NCI-H774 (cell line): ENCODE data around the gene SRD5A1.

Source experiments
- DNase-seq: peaks from one replicate; lab custom pipeline; 2025; lab: John Stamatoyannopoulos, UW

SRD5A1 gene, protein sequence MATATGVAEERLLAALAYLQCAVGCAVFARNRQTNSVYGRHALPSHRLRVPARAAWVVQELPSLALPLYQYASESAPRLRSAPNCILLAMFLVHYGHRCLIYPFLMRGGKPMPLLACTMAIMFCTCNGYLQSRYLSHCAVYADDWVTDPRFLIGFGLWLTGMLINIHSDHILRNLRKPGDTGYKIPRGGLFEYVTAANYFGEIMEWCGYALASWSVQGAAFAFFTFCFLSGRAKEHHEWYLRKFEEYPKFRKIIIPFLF

DNA sequence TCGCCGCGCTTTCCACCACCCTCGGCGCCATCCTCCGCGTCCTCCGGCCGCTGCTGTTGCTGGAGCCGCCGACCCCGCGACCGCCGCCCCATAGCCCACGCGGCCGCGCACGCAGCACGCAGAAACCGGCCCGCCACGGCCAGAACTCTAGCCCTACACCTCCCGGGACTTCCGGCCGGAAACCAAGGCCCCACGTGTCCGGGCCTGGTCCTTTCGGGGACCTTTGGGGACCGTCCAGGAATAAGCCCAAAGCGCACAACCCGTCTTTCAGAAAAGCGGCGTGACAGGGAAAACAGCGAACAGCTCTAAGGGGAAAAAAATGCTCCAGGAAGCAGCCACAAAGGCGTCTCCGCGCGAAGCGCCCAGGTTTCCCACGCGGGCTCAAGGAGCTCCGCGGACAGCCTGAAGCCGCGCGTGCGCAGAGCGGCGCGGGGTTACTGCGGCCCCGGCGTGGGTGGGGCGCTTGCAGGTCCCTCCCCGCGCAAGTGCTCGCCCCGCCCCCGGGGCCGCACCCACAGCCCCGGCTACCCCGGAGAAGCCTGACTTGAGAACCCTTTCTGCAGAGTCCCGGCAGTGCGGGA, at the start of gene SRD5A1, which contains the start of gene NSUN2:
Gene SRD5A1, plus strand, starts transcription at position 553 of the 581 bp plus-strand sequence. CDS start 137 bp downstream, outside the sequence.
Gene NSUN2, minus strand, starts transcription at position 157 of the 581 bp plus-strand sequence. Its CDS starts 65 bp downstream, at position 92.
- peak; percentile 95 for DNase-seq

DNA sequence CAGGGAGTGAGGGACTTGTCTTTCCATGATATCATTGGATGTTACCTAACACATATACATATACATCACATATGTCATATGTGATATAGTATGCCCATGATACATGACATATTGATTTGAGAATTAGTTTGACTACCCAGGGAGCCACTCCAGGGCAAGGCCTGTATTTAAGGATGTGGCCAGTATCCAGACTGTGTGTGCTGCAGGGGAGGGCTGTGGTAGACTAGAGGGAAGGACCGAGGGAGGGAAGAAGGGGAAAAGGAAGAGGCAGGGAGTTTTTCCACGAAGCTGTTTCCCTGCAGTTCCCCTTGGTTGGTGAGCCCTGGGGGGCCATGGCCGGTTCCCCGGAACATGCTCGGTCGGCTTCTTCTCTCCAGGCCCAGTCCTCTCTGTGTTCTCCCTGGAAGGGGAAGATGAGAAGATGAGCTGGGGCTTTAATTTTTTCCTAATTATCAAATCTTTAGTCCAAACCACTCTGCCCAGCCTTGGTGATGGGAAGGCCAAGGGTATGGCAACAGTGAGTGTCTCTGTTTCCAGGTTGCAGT, 49.1 kb upstream of the SRD5A1 start:
- DNase-seq = no peak

DNA sequence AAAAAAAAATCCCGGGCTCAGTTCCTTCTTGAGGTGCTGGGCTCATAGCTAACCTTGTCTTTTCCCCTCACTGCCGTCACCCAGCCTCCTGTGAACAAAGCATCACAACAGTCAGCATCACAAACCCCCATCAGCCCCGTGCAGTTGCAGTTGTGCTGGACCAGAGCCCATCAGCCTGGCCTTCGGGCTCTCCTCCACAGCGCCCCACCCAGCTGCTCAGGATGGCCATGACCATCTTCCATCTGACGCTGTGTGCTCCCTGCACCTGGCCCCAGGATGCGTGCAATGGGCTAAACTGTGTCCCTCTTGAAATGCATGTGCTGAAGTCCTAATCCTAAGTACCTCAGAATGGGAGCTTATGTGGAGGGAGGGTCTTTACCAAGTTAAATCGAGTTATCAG, 48.5 kb upstream of the SRD5A1 start:
- DNase-seq = no peak

DNA sequence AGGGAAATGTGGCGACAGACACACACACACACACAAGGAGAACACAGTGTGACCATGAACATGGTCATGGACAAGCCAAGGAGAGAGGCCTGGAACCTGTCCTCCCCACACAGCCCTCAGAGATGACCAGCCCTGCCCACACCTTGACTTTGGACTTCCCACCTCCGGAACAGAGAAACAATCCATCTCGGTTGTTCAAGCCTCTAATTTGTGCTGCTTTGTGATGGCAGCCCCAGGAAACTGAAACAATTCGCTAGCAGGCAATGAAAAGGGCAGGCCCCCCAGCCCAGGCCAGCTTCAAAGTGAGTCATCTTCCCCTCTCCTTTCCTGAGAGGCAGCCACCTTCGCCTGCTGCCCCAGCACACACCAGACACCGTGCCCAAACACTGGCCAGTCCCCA, 48.1 kb upstream of the SRD5A1 start:
- no peak for DNase-seq

DNA sequence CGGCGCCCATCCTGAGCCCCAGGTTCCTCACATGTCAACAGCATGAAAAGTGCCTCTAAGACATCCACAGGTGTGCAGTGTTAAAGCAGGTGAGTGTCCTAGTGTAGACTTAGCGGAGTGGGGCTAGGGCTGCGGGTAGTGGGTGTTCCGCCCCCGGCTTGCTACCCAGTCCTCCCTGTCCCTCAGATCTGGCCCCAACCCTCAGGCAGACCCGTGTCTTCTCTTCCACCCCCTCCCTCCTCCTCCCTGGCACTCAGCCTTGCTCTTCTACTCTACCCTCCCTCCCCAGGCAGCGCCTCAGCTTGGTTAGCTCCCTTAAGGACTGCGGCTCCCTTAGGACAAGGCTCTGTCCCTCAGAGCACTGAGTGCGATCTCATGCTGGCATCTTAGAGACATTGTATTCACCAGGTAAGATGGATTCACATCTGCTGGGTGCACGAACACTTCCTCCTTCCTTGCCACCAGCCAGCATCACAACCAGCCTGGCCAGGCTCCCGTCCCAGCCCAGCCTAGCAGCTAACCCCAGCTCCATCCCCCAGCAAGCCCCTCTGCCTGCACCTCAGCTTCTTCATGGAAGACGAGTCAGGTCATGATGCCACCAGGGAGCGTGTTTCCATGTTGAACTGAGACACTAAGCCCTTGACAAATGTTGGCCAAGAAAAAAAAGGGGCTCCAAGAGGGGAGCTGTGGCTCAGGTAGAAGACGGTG, 47.1 kb upstream of the SRD5A1 start:
- no peak for DNase-seq

DNA sequence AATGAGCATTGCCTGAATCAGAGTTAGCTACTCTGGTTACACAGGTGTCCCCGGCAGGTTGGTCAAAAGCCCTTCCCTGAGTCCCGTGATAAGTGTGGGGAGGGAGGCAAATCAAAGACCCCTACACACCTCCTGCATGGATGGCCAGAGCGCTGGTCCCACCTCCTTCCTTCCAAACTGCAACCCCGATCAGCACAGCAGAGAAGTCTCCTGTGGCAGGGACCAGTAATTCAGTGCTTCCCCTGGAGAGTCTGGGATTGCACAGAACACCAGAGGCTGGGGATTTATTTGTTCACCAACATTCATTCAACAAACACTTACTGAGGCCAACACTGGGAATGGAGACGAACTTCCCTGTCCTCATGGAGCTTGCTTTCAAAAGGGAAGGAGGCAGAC, 46.6 kb upstream of the SRD5A1 start:
- DNase-seq = no peak

DNA sequence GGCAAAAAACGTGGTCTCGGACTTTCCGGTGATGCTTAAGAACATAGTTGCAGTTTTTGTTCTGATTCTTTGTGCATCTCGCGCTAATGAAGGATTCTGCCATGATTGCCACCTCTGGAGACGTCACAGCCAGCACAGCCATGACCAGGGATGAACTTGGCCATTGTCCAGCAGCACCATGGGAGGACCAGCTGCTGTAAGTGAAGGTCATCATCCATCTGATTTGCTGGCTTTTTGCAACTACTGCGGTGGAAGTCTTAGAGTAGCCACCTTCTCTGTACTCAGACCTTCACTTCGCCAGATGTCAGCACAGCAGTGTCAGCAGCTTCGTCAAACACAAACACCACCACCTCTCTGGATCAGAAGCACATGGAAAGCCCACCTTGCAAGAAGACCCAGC, 46.1 kb upstream of the SRD5A1 start:
- DNase-seq = no peak

DNA sequence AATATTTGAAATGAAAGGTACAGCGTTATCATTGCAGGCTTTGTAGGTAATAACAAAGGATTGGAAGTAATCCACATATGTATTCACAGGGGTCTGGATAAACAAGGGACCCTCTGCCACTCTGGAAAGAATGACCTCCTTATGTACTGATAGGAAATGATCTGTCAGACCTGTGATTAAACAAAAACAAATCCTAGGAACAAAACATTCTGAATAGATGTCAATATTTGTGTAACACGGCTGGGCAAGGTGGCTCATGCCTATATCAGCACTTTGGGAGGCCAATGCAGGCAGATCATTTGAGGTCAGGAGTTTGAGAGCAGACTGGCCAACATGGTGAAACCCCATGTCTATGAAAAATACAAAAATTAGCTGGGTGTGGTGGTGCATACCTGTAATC, 42.7 kb upstream of the SRD5A1 start:
- DNase-seq = peak; percentile 40

DNA sequence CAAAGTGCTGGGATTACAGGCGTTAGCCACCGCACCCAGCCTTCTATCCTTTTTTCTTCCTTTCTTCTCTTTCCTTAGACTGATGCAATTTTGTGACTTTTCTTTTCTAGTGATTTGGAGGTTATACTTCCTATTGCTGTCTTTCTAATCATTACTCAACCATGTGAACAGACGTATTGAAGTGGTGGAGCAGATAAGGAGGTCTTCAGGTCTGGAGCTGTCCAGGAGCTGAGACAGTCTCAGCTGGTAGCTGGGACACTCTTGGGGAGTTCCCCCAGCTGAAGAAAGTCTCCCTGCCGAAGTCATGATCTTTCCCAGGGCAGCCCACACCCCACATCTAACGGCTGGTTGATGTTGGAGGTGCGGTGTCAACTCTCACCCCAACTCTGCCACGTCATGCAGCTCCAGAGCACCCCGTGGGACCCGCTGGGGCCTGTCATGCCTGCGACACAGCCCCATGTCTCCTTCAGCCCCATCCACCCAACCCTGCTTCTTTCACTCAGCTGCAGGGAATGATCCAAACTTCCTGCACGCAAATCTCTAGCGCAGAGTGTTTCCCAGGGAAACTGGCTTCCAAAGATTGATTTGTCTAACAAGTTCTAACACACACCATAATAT, 41.5 kb upstream of the SRD5A1 start:
- DNase-seq = no peak

DNA sequence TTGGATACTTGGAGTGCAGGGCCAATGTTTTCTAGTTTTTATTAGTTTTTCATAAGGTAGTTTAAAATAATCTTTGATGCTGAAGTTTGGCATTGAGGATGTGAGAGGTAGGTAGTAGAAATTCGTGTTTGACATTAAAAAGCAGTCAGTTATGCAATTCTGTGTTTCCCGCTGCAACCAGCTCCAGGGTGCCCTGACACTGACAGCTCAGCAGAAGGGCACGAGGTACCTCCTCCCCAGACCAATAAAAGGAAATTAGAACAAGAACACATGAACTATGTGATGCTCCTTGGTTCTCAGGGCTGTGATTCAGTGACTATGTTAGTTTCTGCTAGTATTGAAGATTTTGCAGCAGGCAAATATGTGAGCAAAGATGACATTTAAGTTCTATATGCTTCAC, 40.6 kb upstream of the SRD5A1 start:
- no peak for DNase-seq

DNA sequence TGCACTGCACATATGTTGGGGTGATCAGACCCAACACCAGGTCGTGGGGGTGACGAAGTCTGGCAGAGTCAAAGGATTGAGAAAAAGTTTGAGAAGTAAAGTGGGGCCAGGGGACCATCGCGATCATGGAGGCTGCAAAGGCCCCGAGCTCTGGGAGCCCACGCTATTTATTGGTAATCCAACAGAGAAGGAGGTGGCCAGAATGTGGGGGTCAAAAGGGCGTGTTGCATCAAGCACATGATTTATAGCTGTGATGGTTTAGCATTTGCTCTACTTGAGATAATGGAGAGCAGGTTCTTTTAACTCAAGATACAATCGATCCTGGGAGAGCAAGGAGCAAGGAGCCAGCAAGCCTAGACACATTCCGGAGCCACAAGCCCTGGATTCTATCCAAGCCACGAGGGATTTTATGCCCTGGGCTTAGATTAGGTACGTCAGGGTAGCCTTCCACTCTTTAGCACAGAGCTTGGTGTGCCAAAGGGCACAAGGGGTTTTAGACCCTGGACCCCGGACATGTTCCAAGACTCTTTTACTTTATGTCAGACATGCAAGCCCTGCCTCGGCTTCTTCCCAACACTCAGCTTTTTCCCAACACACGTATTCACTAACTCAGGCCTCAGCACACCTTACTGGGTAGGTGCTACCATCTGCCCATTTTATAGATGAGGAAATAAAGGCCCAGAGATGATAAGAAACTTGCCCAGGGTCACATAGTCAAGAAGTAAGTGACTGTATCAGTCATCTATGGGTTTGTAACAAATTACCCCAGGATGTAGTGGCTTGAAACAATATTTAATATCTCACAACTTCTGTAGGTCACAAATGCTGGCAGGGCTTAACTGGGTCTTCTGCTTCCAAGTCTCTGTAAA, 39.9 kb upstream of the SRD5A1 start:
- DNase-seq = no peak

DNA sequence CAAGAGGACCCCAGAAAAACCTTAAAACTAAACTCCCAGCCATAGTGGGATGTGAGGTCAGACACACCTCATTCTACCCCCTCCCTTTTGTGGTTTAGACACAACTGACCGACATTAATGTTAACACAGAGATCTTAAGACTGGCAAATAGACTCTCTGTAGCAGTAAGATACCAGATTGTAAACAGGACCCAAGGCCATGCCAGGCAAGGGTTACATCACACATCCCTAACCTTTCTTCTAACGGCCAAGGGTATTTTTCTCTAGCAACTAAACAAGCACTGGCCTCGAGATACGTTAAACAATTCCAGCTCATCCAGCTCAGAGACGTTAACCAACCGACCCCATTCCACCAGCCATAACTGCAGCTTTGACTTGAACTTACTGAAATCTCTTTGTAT, 39.2 kb upstream of the SRD5A1 start:
- no peak for DNase-seq

DNA sequence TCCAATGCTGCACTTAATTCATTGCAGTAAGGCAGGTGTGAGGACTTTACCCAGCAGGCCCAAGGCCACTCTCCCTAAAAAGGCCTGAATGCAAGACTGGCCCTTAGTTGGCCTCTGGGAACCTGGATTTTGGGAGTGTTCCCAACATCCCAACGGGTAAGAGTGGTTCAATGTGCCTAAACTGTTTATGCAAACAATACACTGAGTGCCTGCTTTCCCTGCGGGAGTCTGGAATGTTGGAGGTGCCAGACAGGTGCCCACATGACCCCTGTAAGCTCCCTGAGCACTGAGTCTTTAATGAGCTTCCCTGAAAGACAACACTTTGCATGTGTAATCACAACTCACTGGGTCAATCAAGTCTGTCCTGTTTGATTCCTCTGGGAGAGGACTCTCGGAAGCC, 37.8 kb upstream of the SRD5A1 start:
- DNase-seq = no peak

DNA sequence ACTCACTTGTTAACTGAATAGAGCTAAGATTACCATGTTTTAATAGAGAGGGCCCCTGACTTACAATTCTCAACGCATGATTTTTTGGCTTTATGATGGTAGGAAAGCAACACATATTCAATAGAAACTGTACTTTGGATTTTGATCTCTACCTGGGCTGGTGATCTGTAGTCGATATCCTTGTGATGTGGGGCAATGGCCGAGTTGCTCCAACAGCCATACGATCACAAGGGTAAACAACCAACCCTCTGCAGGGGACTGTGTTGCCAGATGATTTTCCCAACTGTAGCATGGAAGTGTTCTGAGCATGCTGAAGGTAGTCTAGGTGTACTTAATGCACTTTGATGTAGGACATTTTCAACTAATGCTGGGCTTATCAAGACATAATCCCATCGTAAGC, 36.9 kb upstream of the SRD5A1 start:
- DNase-seq = no peak

DNA sequence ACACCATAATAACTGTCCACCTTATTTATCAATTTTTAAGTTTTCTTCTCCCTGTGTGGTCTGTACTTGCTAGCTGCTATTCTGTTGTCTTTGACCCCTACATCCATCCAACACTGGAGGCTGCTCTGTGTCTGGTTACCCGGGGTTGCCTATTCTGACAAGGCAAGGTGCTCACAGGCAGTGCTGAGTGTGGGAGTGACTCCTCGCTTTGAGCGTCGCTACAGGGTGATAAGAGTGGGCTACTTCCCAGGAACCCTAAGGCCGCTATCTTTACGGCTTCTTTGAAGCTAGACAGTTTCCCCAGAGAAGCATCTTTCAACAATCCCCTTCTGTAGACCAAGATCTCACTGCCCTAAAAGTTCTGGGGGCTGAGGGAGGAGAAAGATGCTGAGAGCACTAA, 35.7 kb upstream of the SRD5A1 start:
- DNase-seq = no peak

DNA sequence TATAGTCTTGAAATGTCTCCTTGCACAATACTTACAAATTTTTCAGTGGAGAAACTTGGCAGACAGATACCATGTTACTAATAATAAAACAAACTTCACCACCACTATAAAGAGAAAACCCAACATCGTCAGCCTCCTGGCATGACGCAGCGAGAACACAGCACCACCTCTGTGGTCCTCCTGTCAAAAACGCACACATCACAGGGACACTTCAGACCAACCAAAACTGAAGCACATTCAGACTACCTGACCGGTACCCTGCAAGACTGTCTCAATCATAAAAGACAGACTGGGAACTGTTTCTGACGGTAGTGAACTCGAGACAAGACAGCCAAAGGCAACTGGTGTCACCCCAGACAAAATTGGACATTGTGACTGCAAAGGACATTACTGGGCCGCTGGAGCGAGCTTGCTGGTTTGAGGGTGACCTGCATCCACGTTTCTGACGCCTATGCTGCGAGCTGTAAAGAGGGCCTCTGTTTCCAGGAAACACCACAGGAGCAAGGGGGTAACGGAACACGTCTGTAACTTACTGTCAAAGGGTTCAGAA, 34.8 kb upstream of the SRD5A1 start:
- DNase-seq = no peak

DNA sequence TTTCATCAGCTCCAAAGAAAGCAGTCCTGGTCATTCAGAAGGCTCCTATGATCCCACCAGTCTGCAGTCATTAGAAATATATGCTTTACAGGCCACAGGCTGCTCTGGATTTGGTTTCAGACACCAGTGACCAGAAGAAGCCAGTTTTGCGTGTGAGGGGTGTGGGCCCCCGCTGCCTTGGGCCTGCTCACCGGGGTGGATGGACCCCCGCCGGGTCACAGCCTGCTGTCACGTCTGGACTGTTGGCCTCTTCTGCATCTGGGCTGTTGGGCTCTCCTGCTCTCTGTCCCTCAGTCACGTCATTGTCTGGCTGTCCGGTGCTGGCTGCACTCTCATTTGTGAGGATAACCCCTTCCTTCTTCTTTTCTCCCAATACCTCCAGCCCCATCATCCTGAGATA, 33.5 kb upstream of the SRD5A1 start:
- DNase-seq = no peak

DNA sequence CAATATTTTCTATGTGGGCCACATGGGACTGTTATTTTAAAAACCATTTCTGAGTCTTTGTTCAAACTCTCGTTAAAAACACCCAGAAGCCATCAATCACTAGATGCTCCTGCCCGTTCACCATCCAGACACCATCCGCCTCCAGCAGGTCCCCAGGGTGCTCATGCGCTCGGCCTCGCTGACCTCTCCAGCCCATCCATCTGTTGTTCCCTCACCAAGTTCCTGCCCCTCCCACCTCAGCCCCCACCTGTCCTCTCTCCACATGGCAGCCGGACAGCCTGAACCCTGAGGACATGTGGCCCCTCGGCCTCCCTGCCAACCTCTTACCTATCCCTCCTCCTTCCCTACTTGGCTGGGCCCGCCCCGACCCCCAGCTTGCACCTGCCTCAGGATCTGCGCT, 32.0 kb upstream of the SRD5A1 start:
- no peak for DNase-seq

DNA sequence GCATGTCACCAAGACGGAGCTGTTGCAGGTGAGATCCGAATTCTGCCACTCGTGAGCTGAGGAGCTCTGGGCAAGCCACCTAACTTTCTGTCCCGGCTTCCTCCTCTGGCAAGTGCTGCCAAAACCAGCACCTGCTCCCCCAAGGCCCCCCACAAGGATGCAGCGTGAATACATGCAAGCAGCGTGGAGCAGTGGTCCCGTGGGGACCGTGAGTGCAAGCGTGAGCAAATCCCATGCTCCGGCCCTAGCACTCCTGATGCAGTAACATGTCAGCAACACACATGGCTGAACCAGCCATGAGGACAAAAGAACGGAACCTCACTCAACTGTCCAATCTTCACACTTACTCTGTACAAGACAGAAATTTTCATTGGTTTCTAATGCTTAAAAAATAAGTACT, 31.4 kb upstream of the SRD5A1 start:
- no peak for DNase-seq

DNA sequence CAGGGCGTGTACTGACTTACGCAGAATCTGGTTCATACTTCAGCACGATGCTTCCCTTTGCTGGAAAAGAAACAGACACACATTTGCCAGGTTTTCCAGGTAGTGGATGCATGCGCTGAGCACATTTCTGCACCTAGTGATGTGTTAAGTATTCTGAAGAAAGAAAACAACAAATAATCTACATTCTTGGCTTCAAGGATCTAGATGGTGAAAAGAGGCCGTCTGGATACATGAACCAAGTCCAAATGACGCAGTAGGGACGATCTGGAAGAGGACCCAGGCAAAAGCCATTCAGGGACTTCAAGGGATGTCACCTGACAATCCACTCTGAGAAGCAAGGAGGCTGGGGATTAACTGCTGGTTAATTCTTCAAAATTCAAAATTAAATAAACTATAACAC, 30.8 kb upstream of the SRD5A1 start:
- no peak for DNase-seq

DNA sequence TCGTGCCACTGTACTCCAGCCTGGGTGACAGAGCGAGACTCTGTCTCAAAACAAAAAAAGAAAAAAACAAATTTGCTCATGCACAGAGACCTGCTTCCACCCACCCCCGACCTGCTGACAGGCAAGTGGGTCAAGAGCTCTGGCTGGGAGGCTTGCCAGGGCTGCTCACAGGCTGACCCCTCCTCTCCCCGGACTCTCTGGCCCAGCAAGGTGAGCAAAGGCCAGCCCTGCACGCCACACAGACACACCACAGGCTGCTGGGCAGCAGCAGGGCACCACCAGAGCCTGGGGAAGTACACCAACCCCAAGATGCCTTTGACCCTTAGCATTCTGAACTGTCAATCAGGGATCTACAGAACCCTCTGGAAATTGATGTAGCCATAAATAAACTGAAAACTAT, 29.6 kb upstream of the SRD5A1 start:
- DNase-seq = no peak
